ENCODE data around the gene PRKN.

DNA sequence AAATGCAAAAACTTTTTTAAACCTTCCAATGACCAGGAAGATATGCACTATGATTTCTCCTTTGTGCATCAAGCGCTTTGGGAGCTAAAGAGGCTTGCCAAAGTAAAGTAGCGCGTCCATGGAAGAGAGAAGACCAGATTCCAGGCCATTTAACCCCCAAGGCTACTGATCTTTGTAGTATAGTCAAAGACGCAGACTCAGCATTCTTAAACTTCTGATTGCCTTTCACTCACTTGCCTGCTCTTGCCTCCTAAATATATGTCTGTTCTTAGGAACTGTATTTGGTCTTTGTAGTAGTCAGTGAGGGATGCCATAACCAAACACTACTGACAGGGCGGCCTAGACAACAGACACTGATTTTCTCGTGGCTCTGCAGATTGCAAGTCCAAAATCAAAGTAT, 426.4 kb downstream of the PRKN start:
- TF ChIP-seq, protein P1, sequence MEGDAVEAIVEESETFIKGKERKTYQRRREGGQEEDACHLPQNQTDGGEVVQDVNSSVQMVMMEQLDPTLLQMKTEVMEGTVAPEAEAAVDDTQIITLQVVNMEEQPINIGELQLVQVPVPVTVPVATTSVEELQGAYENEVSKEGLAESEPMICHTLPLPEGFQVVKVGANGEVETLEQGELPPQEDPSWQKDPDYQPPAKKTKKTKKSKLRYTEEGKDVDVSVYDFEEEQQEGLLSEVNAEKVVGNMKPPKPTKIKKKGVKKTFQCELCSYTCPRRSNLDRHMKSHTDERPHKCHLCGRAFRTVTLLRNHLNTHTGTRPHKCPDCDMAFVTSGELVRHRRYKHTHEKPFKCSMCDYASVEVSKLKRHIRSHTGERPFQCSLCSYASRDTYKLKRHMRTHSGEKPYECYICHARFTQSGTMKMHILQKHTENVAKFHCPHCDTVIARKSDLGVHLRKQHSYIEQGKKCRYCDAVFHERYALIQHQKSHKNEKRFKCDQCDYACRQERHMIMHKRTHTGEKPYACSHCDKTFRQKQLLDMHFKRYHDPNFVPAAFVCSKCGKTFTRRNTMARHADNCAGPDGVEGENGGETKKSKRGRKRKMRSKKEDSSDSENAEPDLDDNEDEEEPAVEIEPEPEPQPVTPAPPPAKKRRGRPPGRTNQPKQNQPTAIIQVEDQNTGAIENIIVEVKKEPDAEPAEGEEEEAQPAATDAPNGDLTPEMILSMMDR (IDR thresholded peaks at IDR 0.05; ENCODE audit: extremely low read depth in 1 of 2, insufficient read depth in 1 of 2, low read depth in 1 of 2, low read length in 2 of 2): no peak
- TF ChIP-seq JUN (IDR thresholded peaks at IDR 0.05; ENCODE audit: borderline replicate concordance, insufficient read depth, insufficient read length, low read depth) (no peak), POLR2A (IDR thresholded peaks at IDR 0.05; ENCODE audit: low read depth, low read length) (no peak), EZH2 (IDR thresholded peaks at IDR 0.05; ENCODE audit: borderline replicate concordance, low read depth, low read length, severe bottlenecking) (no peak)
- TF ChIP-seq, protein P2, sequence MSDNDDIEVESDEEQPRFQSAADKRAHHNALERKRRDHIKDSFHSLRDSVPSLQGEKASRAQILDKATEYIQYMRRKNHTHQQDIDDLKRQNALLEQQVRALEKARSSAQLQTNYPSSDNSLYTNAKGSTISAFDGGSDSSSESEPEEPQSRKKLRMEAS (IDR thresholded peaks at IDR 0.05; ENCODE audit: insufficient read depth, insufficient read length): no peak

All from endothelial cell of umbilical vein (primary cell).